Lung (tissue), 12 donors: ENCODE results near the gene SLC38A10. TPM values are rescaled to one million over a fixed set of nuclear protein-coding genes. Genes with fewer than 3 reads are reported as not detected.
A peak's percentile ranks its signal among the peaks of the same experiment; 100 is the strongest.

Experiments used
- ATAC-seq: fragments of 200-7000 bp; cut with Tn5 transposase; one replicate; pipeline ENCODE4 v1.9.1; 2020; ENCODE audit warnings: moderate number of reproducible peaks; ENCODE audit not compliant: insufficient read depth, low FRiP score
- DNase-seq, 3 donors: peaks; one replicate each; pipeline ENCODE4 v3.0.0-alpha.2; 2013 to 2017
- H3K27ac ChIP-seq, 2 donors: one replicate each; pipeline ENCODE4 v1.5.1; 2013; ENCODE audit warnings: mild to moderate bottlenecking in 2 of 2, moderate library complexity in 2 of 2, control low read depth in 1 of 2, inconsistent platforms in 1 of 2, low read depth in 1 of 2, low read length in 1 of 2
- H3K27me3 ChIP-seq, 3 donors: one replicate each; pipeline ENCODE4 v1.5.1; 2013; ENCODE audit warnings: low read length in 2 of 3; ENCODE audit not compliant: control insufficient read depth in 3 of 3, insufficient read depth in 3 of 3
- H3K36me3 ChIP-seq, 4 donors: one replicate each; pipeline ENCODE4 v1.5.1; 2013; ENCODE audit warnings: low read length in 4 of 4, mild to moderate bottlenecking in 1 of 4, moderate library complexity in 1 of 4; ENCODE audit not compliant: control insufficient read depth in 4 of 4, insufficient read depth in 4 of 4
- H3K4me1 ChIP-seq, 5 donors: one replicate each; pipeline ENCODE4 v1.5.1; 2013; ENCODE audit warnings: low read length in 5 of 5, mild to moderate bottlenecking in 2 of 5, moderate library complexity in 1 of 5; ENCODE audit not compliant: control insufficient read depth in 5 of 5, insufficient read depth in 5 of 5
- H3K4me3 ChIP-seq: one replicate; pipeline ENCODE4 v1.5.1; 2013; ENCODE audit warnings: mild to moderate bottlenecking, control low read depth, moderate library complexity
- H3K9ac ChIP-seq, 2 donors: one replicate each; pipeline ENCODE4 v1.5.1; 2013; ENCODE audit warnings: low read length in 2 of 2, control low read depth in 1 of 2; ENCODE audit not compliant: insufficient read depth in 1 of 2
- H3K9me3 ChIP-seq, 4 donors: one replicate each; pipeline ENCODE4 v1.5.1; 2013; ENCODE audit warnings: low read length in 3 of 4, mild to moderate bottlenecking in 1 of 4, moderate library complexity in 1 of 4; ENCODE audit not compliant: control insufficient read depth in 4 of 4, insufficient read depth in 3 of 4
- WGBS, 2 donors: extraction: QIAGEN DNeasy Blood & Tissue Kit; methylation state at CpG; one replicate each; pipeline ENCODE4 v1.1.7; 2013; 5-methylcytosine and 5-hydroxymethylcytosine counted together
- polyA plus RNA-seq, 2 donors: library from polyadenylated mRNA; stranded (reverse); fragments of 200-250 nt; gene quantifications; one replicate each; pipeline ENCODE4 v1.2.1, GENCODE V29; 2013
- total RNA-seq, 2 donors: library from RNA; depleted of rRNA in 1 of 2; stranded (reverse); fragments of >200 nt in 1 of 2; gene quantifications; one replicate each; pipeline ENCODE4 v1.2.1, GENCODE V29; 2014 to 2021
- TF ChIP-seq, protein P1 (sequence below): IDR thresholded peaks from 2 replicates; pipeline ENCODE4 v1.5.1; 2012; ENCODE audit warnings: mild to moderate bottlenecking; ENCODE audit errors: control extremely low read depth, extremely low read depth
- donor health status: control.
- donor health status: control.
- donor health status: Bipolar disorder and iron deficiency.
- donor health status: healthy.
- donor health status: DM: yes; HTN: yes; CAD: no.

The SLC38A10 gene
- total and polyA plus RNA-seq, 4 donors: 56.0 to 127 (median 82.4) TPM

DNA sequence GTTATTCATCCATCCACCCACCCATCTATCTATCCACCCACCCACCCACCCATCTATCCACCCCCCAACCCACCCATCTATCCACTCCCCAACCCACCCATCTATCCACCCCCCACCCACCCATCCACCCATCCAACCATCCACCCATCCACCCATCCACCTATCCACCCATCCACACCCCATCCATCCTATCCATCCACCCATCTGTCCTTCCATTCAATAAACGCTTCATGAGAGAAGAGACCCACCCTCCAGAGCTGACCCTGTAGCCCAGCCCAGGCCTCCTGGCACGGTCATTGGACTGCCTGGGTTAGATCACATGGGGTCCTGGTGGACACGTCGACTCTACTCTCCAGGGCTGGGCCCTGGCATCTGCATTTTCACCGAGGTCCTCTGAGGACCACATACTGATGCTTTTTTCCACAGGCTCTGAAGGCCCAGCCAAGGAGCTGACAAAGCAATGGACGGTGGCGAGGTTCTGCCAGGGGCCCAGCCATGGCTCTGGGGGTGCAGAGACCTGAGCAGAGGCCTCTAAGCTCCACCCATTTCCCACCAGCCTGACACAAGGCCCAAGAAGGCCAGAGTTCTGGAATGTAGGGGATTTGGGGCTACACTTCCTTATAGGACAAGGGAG is 41.3 kb upstream of the SLC38A10 start:
- no peaks in the 10 kb centered on the region for H3K36me3 ChIP-seq
- H3K27ac ChIP-seq: peak overlapping the region in 1 of 2 donors; percentile 65
- H3K27me3 ChIP-seq: peaks cover 0 to 15% (median 8%) of the 10 kb centered on the region in 3 donors
- peak in 1 of 3 donors; percentile 11 for DNase-seq
- 94 to 96% methylated on average over 7 of the region's 7 CpGs for WGBS, 2 donors
- ATAC-seq: no peak
- TF ChIP-seq, protein P1, sequence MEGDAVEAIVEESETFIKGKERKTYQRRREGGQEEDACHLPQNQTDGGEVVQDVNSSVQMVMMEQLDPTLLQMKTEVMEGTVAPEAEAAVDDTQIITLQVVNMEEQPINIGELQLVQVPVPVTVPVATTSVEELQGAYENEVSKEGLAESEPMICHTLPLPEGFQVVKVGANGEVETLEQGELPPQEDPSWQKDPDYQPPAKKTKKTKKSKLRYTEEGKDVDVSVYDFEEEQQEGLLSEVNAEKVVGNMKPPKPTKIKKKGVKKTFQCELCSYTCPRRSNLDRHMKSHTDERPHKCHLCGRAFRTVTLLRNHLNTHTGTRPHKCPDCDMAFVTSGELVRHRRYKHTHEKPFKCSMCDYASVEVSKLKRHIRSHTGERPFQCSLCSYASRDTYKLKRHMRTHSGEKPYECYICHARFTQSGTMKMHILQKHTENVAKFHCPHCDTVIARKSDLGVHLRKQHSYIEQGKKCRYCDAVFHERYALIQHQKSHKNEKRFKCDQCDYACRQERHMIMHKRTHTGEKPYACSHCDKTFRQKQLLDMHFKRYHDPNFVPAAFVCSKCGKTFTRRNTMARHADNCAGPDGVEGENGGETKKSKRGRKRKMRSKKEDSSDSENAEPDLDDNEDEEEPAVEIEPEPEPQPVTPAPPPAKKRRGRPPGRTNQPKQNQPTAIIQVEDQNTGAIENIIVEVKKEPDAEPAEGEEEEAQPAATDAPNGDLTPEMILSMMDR: no peak
- no peak overlapping the region for H3K4me3 ChIP-seq
- no peaks in the 10 kb centered on the region for H3K9me3 ChIP-seq
- no peak overlapping the region for H3K9ac ChIP-seq
- peaks cover 0 to 60% (median 30%) of the 10 kb centered on the region in 5 donors for H3K4me1 ChIP-seq

DNA sequence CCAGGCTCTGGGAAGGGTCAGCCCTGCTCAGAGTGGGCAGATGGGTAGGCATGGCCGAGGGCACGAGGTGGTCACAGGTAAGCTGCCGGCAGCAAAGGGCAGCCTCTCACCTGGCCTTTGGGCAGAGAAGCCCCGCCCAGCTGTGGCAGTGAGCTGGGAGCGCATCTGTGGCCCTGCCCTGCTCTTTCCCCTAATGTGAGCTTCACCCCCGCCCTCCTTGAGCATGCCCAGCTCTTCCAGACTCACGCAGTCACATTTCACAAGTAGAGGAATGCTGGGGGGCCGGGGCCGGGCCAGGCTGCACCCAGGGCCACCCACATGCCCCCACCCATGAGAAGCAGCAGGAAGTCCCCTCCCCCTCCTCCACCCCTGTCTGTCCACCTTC is 40.7 kb upstream of the SLC38A10 start:
- Histone ChIP-seq H3K9me3 (no peaks in the 10 kb centered on the region), H3K27me3 (peaks cover 0 to 15% (median 8%) of the 10 kb centered on the region in 3 donors), H3K4me3 (no peak overlapping the region), H3K9ac (no peak overlapping the region), H3K36me3 (no peaks in the 10 kb centered on the region), H3K4me1 (peaks cover 0 to 55% (median 27%) of the 10 kb centered on the region in 5 donors), H3K27ac (peak overlapping the region in 1 of 2 donors; percentile 46)
- DNase-seq: peak in 1 of 3 donors; percentile 25
- 71 to 74% methylated on average over 9 of the region's 9 CpGs for whole genome bisulfite sequencing, 2 donors
- TF ChIP-seq, protein P1: no peak
- peak; percentile 23 for ATAC-seq

DNA sequence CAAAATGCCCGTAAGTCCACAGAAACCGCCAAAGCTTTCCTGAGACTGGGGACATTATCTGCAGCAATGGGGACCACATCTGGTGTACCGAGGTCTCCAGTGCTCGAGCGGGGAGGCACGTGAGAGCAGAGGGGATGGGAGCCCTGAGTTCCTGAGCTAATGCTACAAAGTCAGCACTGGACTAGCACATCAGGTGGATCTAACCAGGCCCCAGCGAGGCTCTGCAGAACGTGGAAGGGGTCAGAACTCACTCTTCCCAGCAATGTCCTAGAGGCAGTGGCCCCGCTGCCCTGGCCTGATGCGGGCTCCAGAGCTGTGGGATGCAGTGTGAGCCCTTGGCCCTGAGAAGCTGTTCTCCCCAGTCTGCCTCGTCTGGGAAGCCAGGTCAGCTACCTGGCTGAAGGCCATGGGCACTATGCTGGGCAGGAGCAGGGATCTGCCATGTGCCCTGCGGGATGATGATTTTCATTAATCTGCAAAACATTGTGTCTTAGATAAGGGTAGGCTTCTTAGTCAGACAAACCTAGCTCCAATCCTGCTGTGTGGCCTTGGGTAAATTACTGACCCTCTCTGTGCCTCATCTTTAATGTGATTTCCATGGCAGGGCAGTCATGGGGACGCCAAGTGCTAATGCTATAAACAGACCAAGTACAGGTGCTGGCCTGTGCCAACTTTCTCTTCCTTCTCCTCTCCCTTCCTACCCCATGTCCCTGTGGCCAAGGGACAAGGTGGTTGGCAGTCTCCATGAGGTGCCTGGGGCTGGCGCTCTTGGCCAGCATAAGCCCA is 40.1 kb upstream of the SLC38A10 start:
- H3K36me3 ChIP-seq: no peaks in the 10 kb centered on the region
- no peak overlapping the region for H3K4me3 ChIP-seq
- H3K4me1 ChIP-seq: peaks cover 0 to 56% (median 27%) of the 10 kb centered on the region in 5 donors
- DNase-seq (peak in 1 of 3 donors; percentile 10), ATAC-seq (no peak)
- WGBS, 2 donors: 81 to 88% methylated on average over 14 of the region's 14 CpGs
- H3K9me3 ChIP-seq: no peaks in the 10 kb centered on the region
- H3K27me3 ChIP-seq: peaks cover 0 to 15% (median 8%) of the 10 kb centered on the region in 3 donors
- TF ChIP-seq, protein P1: no peak
- H3K27ac ChIP-seq: peak overlapping the region in 1 of 2 donors; percentile 46
- H3K9ac ChIP-seq: no peak overlapping the region
